ENCODE measurements around the gene SPOUT1.

- no peak for TF ChIP-seq RAD21 (conservative IDR thresholded peaks at IDR 0.05)
- no peak for TF ChIP-seq POLR2AphosphoS5 (IDR thresholded peaks at IDR 0.05)
- TF ChIP-seq, protein P1, sequence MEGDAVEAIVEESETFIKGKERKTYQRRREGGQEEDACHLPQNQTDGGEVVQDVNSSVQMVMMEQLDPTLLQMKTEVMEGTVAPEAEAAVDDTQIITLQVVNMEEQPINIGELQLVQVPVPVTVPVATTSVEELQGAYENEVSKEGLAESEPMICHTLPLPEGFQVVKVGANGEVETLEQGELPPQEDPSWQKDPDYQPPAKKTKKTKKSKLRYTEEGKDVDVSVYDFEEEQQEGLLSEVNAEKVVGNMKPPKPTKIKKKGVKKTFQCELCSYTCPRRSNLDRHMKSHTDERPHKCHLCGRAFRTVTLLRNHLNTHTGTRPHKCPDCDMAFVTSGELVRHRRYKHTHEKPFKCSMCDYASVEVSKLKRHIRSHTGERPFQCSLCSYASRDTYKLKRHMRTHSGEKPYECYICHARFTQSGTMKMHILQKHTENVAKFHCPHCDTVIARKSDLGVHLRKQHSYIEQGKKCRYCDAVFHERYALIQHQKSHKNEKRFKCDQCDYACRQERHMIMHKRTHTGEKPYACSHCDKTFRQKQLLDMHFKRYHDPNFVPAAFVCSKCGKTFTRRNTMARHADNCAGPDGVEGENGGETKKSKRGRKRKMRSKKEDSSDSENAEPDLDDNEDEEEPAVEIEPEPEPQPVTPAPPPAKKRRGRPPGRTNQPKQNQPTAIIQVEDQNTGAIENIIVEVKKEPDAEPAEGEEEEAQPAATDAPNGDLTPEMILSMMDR (IDR thresholded peaks at IDR 0.05; ENCODE audit: poor library complexity, severe bottlenecking): no peak
Measured at GRCh38 chr9:128771094-128771721, 58.4 kb downstream of the SPOUT1 start.
